GM21529 (cell line): Measurements from ENCODE around the gene BRI3.

Experiments used
- ATAC-seq: cut with Tn5 transposase; IDR thresholded peaks from one replicate; pipeline ENCODE4 v1.9.1; 2021; ENCODE audit not compliant: unreplicated experiment

BRI3 gene

DNA sequence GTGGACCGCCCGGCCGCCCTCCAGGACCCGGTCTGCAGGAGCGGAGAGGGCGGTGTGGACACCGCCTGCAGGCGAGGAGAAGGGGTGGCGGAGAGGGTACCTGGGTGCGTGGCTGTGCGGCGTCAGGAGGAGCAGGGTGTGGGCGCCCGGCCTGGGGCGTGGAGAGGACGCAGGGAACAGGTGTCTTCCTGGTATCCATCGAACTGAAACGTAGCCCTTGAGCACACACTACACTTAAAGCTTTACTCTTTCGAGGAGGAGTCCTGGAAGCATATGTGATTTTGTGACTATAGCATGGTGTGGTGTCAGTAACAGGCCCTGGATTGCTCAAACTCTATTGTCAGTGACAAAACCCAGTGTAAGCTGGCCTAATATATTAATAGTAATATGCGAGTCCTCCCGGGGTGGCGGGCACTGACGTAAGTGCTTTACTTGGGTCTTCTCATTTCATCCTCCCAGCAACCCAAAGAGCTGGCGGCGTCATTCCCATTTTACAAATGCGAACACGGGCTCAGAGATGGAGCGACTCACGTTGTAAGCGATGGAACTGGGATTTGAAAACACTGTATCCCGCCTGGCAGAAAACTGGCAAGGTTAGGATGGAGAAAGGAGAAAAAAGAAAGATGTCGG lies 28.9 kb upstream of the BRI3 start:
- ATAC-seq, result peak; percentile 26

- ATAC-seq, result no peak
These were observed 27.0 kb upstream of the BRI3 start for GRCh38 chr7:98254516-98254915.

DNA sequence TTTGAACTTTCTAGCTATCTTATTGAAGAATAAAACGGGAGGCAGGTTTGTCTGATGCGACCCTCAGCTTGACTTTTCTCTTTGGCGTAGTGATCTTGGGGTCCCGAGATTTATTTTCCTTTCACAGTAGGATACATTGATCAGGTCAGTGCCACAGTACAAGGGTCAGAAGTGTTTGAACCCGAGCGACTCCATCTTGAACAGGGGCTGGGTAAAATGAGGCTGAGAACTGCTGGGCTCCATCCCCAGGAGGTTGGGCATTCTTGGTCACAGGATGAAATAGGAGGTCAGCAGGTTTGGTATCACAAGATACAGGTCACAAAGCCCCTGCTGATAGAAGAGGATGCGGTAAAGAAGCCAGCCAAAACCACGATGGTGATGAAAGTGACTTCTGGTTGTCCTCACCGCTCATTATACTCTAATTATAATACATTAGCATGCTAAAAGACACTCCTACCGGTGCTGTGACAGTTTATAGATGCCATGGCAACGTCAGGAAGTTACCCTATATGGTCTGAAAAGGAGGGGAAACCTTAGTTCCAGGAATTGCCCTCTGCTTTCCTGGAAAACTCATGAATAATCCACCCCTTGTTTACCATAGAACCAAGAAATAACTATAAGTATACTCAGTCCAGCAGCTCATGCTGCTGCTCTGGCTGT lies 26.4 kb upstream of the BRI3 start:
- ATAC-seq, result no peak

DNA sequence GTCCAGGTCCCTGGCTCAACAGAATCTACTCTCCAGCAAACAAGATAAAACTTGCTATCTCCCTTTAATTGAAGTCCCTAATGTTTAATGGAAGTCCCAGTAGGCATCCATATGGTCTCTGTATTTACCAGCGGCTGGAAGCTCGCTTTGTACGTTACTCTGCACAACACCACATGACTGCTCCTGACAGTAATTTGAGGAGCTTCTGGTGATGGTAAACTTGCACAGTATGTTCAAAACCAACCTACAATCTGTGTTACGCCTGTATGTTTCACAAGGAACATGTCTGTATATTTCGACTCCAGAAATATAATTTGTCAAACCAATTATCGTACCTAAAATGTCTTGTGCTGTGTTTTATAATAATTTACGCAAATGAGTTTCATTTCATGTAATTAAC lies 25.1 kb upstream of the BRI3 start:
- no peak for ATAC-seq

DNA sequence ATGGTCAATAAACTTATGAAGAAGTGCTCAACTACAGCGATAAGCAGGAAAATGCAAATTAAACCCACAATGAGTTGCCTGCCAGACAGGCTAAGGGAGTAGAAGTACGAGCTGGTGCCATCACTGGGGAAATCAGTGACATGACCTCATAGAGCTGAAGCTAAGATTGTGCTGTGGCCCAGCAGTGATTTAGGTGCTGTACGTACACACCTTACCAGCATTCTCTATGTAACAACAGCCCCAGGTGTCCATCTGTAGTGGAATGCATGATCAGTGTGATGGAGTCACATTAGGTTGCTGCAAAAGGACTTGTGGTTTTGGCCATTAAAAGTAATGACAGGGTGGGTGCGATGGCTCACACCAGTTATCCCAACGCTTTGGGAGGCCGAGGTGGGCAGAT lies 23.8 kb upstream of the BRI3 start:
- ATAC-seq, result no peak

GRCh38 chr7:98265841-98266271 lies 15.6 kb upstream of the BRI3 start:
- ATAC-seq, result no peak

DNA sequence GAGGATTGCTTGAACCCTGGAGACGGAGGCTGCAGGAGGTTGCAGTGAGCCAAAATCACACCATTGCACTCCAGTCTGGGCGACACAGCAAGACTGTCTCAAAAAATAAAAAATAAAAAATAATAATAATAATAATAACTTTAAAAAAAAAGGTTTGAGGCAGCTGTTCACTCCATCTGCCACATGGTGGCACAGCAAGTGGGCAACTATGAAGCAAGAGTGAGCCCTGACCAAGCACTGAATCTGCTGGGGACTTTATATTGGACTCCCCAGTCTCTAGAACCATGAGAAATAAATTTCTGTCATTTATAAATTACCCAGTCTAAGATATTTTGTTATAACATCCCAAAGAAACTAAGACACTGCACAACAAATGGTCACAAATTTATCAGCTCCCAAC lies 14.6 kb upstream of the BRI3 start:
- ATAC-seq, result no peak

DNA sequence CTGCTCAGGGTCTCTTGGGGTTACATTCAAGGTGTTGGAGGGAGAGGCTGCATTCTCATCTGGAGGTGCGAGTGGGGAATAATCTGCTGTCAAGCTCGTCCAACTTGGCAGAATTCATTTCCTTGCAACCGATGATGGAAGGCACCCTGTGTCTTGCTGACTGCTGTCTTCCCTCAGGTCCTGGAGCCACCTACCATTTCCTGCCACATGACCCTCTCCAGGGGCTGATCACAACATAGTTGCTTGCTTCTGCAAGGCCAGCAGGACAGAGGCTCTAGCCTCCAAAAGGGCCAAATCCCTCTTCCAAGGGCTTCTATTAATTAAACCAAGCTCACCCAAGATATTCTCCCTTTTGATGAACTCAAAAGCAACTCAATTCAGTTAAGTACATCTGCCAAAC lies 14.2 kb upstream of the BRI3 start:
- ATAC-seq, result no peak

- no peak for ATAC-seq
These were observed 5.2 kb upstream of the BRI3 start for GRCh38 chr7:98276241-98276761.

GRCh38 chr7:98278408-98278807 lies 3.1 kb upstream of the BRI3 start:
- ATAC-seq, result no peak

DNA sequence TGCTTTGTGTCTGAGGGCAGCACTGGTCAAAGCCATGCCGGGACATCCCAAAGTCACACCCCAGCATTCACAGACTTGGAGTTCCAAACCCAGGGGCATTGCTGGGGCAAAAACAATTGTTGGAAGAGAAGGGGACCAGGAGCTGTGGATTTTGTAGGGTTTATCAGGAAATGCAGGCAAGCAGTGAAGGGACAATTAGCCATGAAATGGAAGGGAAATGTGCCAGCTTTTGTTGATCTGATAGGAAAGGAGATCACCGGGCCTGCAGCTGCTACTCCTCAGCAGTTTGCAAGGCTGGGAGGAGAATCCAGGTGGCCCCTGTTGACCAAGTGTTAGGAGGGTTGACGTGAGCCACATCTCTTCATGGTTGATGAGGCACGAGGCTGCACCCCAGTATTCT lies 2.5 kb upstream of the BRI3 start:
- ATAC-seq, result no peak

- no peak for ATAC-seq
These were observed 1.2 kb upstream of the BRI3 start for GRCh38 chr7:98280296-98280695.

DNA sequence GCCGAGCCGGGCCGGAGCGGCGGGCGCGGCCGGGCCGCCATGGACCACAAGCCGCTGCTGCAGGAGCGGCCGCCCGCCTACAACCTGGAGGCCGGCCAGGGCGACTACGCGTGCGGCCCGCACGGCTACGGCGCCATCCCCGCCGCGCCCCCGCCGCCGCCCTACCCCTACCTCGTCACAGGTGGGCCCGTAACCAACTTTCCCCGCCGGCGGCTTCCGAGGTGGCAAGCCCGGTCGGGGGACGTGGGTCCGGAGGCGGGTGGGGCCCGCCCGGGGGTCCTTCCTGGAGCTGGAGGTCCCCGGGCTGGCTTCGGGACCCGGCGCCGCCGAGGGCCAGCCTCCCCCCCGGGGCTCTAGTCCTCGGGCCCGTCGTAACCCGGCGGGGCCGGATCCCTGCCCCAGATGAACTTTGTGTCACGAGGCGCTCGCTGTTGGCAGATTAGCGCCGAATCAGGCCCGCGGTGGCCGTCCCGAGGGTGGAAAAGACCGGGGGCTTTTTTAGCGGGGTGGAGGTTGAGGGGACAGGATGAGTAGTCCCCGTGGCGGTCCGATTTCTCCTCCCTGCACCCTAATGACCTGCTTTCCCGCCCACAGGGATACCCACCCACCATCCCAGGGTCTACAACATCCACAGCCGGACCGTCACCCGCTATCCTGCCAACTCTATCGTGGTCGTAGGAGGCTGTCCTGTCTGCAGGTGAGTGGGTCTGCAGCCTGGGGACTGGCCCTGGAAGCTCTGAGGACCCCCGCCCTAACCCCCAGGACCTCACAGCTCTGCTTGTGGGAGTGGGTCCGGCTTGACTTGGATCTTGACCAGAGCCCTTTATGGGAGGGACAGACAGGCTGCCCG lies 496 bp downstream of the BRI3 start:
- ATAC-seq, result peak; percentile 27

GRCh38 chr7:98282703-98283102 lies 1.2 kb downstream of the BRI3 start:
- no peak for ATAC-seq

DNA sequence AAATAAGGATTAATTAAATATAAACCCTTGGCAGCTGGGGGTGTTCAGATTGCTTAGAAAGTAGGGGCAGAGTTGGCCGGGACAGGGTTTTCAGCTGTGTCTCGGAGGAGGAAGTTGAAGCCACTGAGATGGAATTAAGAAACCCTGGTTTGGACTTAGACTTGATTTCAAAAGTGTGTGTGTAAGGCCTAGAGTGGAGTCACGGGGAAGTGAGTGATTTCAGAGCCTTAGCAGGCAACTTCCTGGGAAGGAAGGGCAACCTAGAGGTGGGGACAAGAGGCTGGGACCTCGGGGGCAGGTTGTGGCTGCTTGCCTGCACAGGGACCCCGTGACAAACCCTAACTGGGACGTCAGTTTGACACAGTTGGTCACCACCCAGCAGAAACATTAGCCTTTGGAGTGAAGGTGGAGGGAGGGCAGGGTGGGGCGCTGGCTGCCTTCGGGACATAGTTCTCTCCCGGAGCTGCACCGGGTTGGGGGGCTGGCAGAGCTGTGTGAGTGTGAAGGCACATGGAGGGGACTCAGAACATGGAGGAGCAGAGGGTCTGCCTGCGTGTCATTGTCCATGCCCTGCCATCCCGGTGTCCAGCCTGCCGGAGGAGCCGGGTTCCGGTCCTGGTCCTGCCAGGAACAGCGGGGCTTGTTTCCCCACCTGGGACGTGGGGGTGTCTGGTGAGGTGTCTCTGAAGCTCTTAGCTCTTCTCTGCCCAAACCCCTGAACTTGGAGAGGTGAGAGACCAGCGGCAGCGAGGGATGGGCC lies 1.8 kb downstream of the BRI3 start:
- ATAC-seq, result no peak

DNA sequence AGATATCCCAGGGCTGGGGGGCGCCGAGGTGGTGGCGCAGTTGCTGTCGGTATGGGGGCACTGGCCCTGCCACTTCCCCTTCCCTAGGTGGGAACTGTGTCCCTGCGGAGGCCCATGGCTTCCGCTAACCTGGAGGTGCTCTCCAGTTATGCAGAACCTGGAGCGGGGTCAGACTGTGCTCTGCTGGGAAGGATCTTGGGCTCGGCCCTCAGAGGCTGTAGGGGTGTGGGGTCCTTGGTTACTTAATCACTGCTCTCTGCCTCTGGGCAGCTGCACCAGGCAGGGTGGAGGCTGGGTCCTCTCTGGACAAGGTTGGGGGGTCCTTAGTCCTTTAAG lies 2.4 kb downstream of the BRI3 start:
- ATAC-seq, result no peak

GRCh38 chr7:98284335-98285036 lies 3.0 kb downstream of the BRI3 start:
- ATAC-seq, result no peak

DNA sequence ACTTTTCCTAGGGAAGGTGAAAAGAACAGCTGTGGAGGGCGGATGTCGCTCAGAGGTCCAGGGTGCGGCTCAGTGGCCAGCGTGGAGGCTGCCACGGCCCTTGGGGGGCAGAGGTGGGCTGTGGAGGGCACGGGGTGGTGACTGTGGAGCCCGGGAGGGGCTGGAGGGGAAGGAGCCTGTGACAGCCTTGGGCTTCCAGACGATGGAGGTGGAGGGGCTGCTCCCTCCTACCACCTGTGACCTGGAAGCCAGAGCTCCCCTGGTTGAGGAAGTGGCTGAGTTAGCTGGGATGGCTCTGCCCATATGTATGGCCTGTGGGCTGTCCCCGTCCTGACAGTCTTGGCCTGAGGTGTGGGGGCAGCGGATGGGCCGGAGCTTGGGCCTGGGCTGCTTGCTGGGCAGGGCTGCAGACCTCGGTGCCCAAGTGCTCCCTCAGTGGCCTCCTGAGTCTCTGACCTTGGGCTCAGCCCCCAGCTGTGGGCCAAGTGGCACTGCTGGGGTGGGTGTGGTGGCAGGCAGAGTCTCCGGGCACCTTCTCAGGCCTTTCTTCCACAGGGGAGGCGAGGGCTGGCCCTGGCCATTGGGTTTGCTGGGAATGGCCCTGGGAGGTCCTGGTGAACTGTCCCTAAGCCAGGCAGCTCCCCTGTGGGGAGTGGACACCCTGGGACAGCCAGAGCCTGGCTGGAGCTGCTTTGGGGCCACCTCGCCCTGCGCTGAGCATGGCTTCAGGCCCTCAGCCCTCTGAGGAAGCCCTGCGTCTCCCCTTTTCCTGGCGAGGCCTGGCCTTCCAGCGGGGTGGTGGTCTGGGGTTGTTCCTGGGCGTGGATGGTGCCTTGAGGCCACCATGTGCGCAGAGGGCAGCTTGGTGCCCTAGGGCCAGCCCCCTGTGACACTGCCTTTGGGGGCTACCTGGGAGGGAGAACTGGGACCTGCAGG lies 3.9 kb downstream of the BRI3 start:
- no peak for ATAC-seq

GRCh38 chr7:98286093-98286539 lies 4.6 kb downstream of the BRI3 start:
- no peak for ATAC-seq
